Body of pancreas (tissue), 4 donors: Measurements from ENCODE around the gene TBC1D10A. TPM values are rescaled to one million over a fixed set of nuclear protein-coding genes. Genes with fewer than 3 reads are reported as not detected.

Source experiments
- ATAC-seq: fragments of 150-250 bp; one replicate; pipeline ENCODE4 v1.9.1; 2016
- DNase-seq, 4 donors: peaks; one replicate each; pipeline ENCODE4 v3.0.0-alpha.2; 2019
- H3K27ac ChIP-seq, 4 donors: fragments of 200-600 bp; sonication (generic); 1 replicate in 3 of 4; 2 replicates in 1 of 4; pipeline versions ENCODE4 v1.5.1 to v1.6.1; 2016 to 2019; ENCODE audit warnings: mild to moderate bottlenecking in 1 of 4, mixed read lengths in 1 of 4, moderate library complexity in 1 of 4
- H3K27me3 ChIP-seq, 2 donors: fragments of 200-600 bp; sonication (generic); one replicate each; pipeline ENCODE4 v1.6.0; 2016; ENCODE audit warnings: mild to moderate bottlenecking in 1 of 2
- H3K36me3 ChIP-seq, 2 donors: fragments of 200-600 bp; sonication (generic); replicated peaks in 1 of 2; 2 replicates each; pipeline ENCODE4 v1.5.1; 2016; ENCODE audit warnings: low read depth in 2 of 2; ENCODE audit not compliant: insufficient read depth in 1 of 2
- H3K4me1 ChIP-seq: fragments of 200-600 bp; sonication (generic); one replicate; pipeline ENCODE4 v1.6.0; 2016
- H3K4me3 ChIP-seq, 2 donors: fragments of 200-600 bp; sonication (generic); 1 replicate in 1 of 2; 2 replicates in 1 of 2; pipeline ENCODE4 v1.5.1; 2016 to 2019
- H3K9me3 ChIP-seq, 3 donors: fragments of 200-600 bp; sonication (generic); 1 replicate in 2 of 3; 2 replicates in 1 of 3; pipeline ENCODE4 v1.5.1; 2016
- CTCF ChIP-seq, 7 experiments: fragments of 450-650 bp in 4 of 7; fragments of 200-600 bp in 3 of 7; sonication (generic) in 3 of 7; IDR thresholded peaks; one replicate each; pipeline ENCODE4 v1.5.1; 2016 to 2019; ENCODE audit warnings: antibody characterized with exemption in 7 of 7
- POLR2A ChIP-seq, 3 donors: fragments of 450-650 bp; IDR thresholded peaks; one replicate each; pipeline ENCODE4 v1.6.1; 2016; ENCODE audit warnings: antibody characterized with exemption in 3 of 3, mild to moderate bottlenecking in 2 of 3
- WGBS, 2 donors: methylation state at CpG; one replicate each; pipeline ENCODE4 v1.1.5; 2017; 5-methylcytosine and 5-hydroxymethylcytosine counted together
- intact Hi-C: fragments of 100-400 bp; cut with DNase I; formaldehyde crosslinking; loops from one replicate; pipeline ENCODE4 v1.15.1; 2023
- total RNA-seq, 2 donors: library from RNA; depleted of rRNA; stranded (reverse); fragments of >200 nt; gene quantifications; one replicate each; pipeline ENCODE4 v1.1.0, GENCODE V29; 2016

Gene TBC1D10A
- total RNA-seq, 2 donors from 2014 or later: 4.3 to 15.0 TPM

GRCh38 chr22:30362651-30363281 lies 36.0 kb upstream of the TBC1D10A start:
- no peaks in the 10 kb centered on the region for H3K27me3 ChIP-seq
- H3K9me3 ChIP-seq: no peaks in the 10 kb centered on the region
- DNase-seq: no peak
- TF ChIP-seq POLR2A (IDR thresholded peaks at IDR 0.05): no peak
- no peak for TF ChIP-seq CTCF (IDR thresholded peaks at IDR 0.05)
- H3K4me1 ChIP-seq: peaks cover 3% of the 10 kb centered on the region
- intact Hi-C loops: no loop called here
- no peak overlapping the region for H3K4me3 ChIP-seq
- no peaks in the 10 kb centered on the region for H3K36me3 ChIP-seq
- no peak overlapping the region for H3K27ac ChIP-seq
- ATAC-seq: no peak
- 72% methylated on average over 7 of the region's 7 CpGs for WGBS, 2 donors

- Histone ChIP-seq H3K9me3 (no peaks in the 10 kb centered on the region), H3K4me3 (no peak overlapping the region), H3K36me3 (no peaks in the 10 kb centered on the region), H3K27ac (no peak overlapping the region), H3K4me1 (peaks cover 10% of the 10 kb centered on the region), H3K27me3 (no peaks in the 10 kb centered on the region)
- TF ChIP-seq POLR2A (IDR thresholded peaks at IDR 0.05) (no peak), CTCF (IDR thresholded peaks at IDR 0.05) (no peak)
- 74 to 87% methylated on average over 10 of the region's 10 CpGs for WGBS, 2 donors
- no peak for DNase-seq
- ATAC-seq: no peak
- intact Hi-C loops: no loop called here
These were observed 35.3 kb upstream of the TBC1D10A start for GRCh38 chr22:30361916-30362650.

GRCh38 chr22:30358541-30358940 lies 31.8 kb upstream of the TBC1D10A start:
- Histone ChIP-seq H3K36me3 (no peaks in the 10 kb centered on the region), H3K9me3 (no peaks in the 10 kb centered on the region), H3K27ac (no peak overlapping the region), H3K4me3 (no peak overlapping the region), H3K4me1 (peaks cover 36% of the 10 kb centered on the region), H3K27me3 (no peaks in the 10 kb centered on the region)
- 78 to 80% methylated on average over 6 of the region's 6 CpGs for WGBS, 2 donors
- no peak for ATAC-seq
- DNase-seq: no peak
- intact Hi-C loops: no loop called here
- TF ChIP-seq CTCF (IDR thresholded peaks at IDR 0.05): no peak

GRCh38 chr22:30357650-30358215 lies 31.0 kb upstream of the TBC1D10A start:
- WGBS, 2 donors: 49 to 52% methylated on average over 22 of the region's 22 CpGs
- no peak overlapping the region for H3K4me3 ChIP-seq
- no peak for DNase-seq
- no peaks in the 10 kb centered on the region for H3K9me3 ChIP-seq
- no peaks in the 10 kb centered on the region for H3K36me3 ChIP-seq
- peaks cover 41% of the 10 kb centered on the region for H3K4me1 ChIP-seq
- no peak overlapping the region for H3K27ac ChIP-seq
- no peak for ATAC-seq
- H3K27me3 ChIP-seq: no peaks in the 10 kb centered on the region
- intact Hi-C loops: no loop called here
- TF ChIP-seq CTCF (IDR thresholded peaks at IDR 0.05) (no peak), POLR2A (IDR thresholded peaks at IDR 0.05) (no peak)
